SK-N-MC (cell line): ENCODE results near the gene SLC35E4.

Experiments
- EZH2 ChIP-seq: fragments of 200-600 bp; sonication (generic); IDR thresholded peaks from one replicate; pipeline ENCODE4 v1.6.1; 2017; ENCODE audit warnings: antibody characterized with exemption
- FOXP2 ChIP-seq: optimal IDR thresholded peaks from 2 replicates; pipeline ENCODE3; 2011; ENCODE audit warnings: mild to moderate bottlenecking, moderate library complexity; ENCODE audit not compliant: insufficient read depth; ENCODE audit errors: extremely low read length, control extremely low read depth

GRCh38 chr22:30612789-30613188 is 22.8 kb upstream of the SLC35E4 start:
- TF ChIP-seq EZH2 (no peak), FOXP2 (no peak)
